Astrocyte (in vitro differentiated cells and primary cell): ENCODE measurements around the gene CNNM2.

Experiments
- CTCF ChIP-seq: IDR thresholded peaks from 2 replicates; pipeline ENCODE4 v1.5.1; 2011; ENCODE audit warnings: low read depth, mild to moderate bottlenecking, inconsistent platforms, low read length, moderate library complexity; ENCODE audit not compliant: insufficient read depth
- EZH2 ChIP-seq: IDR thresholded peaks from 2 replicates; pipeline ENCODE4 v1.6.1; 2012; ENCODE audit warnings: mild to moderate bottlenecking, low read length, inconsistent platforms; ENCODE audit not compliant: insufficient read depth

GRCh38 chr10:102918817-102919245 lies 737 bp downstream of the CNNM2 start:
- TF ChIP-seq CTCF (no peak), EZH2 (no peak)
